H9 (cell line): ENCODE measurements around the gene PGBD1. TPM values are rescaled to one million over a fixed set of nuclear protein-coding genes. Genes with fewer than 3 reads are reported as not detected.
A peak's percentile ranks its signal among the peaks of the same experiment; 100 is the strongest.

Source experiments
- DNase-seq: peaks from one replicate; pipeline ENCODE4 v3.0.0-alpha.2; 2017
- H2AFZ ChIP-seq: one replicate; pipeline ENCODE4 v1.6.1; 2013; ENCODE audit warnings: mild to moderate bottlenecking, low read length, control low read depth, moderate library complexity
- H2AK5ac ChIP-seq: 2 replicates; pipeline ENCODE4 v1.6.1; 2013; ENCODE audit warnings: low read length, control low read depth, mixed read lengths; ENCODE audit not compliant: insufficient read length
- H2BK120ac ChIP-seq: one replicate; pipeline ENCODE4 v1.6.1; 2013; ENCODE audit warnings: low read depth, mild to moderate bottlenecking, low read length, control low read depth, inconsistent platforms; ENCODE audit not compliant: poor library complexity, severe bottlenecking
- H2BK12ac ChIP-seq: 2 replicates; pipeline ENCODE4 v1.6.1; 2013; ENCODE audit warnings: low read length, control low read depth, mixed read lengths, low read depth; ENCODE audit not compliant: insufficient read length
- H2BK15ac ChIP-seq: 2 replicates; pipeline ENCODE4 v1.6.1; 2013; ENCODE audit warnings: low read depth, low read length, control low read depth
- H2BK20ac ChIP-seq: one replicate; pipeline ENCODE4 v1.6.1; 2013; ENCODE audit warnings: low read depth, mild to moderate bottlenecking, low read length, control low read depth, inconsistent platforms; ENCODE audit not compliant: poor library complexity, severe bottlenecking
- H2BK5ac ChIP-seq: 2 replicates; pipeline ENCODE4 v1.6.1; 2013; ENCODE audit warnings: low read length, control low read depth, mixed read lengths; ENCODE audit not compliant: insufficient read length
- H3K14ac ChIP-seq: 2 replicates; pipeline ENCODE4 v1.6.1; 2013; ENCODE audit warnings: low read length, control low read depth; ENCODE audit not compliant: insufficient read depth
- H3K18ac ChIP-seq: 2 replicates; pipeline ENCODE4 v1.6.1; 2013; ENCODE audit warnings: low read depth, mild to moderate bottlenecking, mixed read lengths, low read length, control low read depth; ENCODE audit not compliant: insufficient read length
- H3K23ac ChIP-seq: 2 replicates; pipeline ENCODE4 v1.6.1; 2013; ENCODE audit warnings: low read length, control low read depth, mixed read lengths, low read depth; ENCODE audit not compliant: insufficient read length
- H3K23me2 ChIP-seq: 2 replicates; pipeline ENCODE4 v1.6.1; 2013; ENCODE audit warnings: low read depth, mild to moderate bottlenecking, mixed read lengths, low read length, control low read depth; ENCODE audit not compliant: insufficient read length, poor library complexity, severe bottlenecking
- H3K27ac ChIP-seq: 2 replicates; pipeline ENCODE4 v1.5.1; 2013; ENCODE audit warnings: low read length, control low read depth, mixed read lengths, low read depth; ENCODE audit not compliant: insufficient read length
- H3K27me3 ChIP-seq: 2 replicates; pipeline ENCODE4 v1.6.1; 2013; ENCODE audit warnings: low read length, control low read depth, inconsistent platforms; ENCODE audit not compliant: insufficient read depth
- H3K4ac ChIP-seq: 2 replicates; pipeline ENCODE4 v1.6.1; 2013; ENCODE audit warnings: low read depth, mild to moderate bottlenecking, control low read depth, inconsistent platforms, low read length, moderate library complexity
- H3K4me1 ChIP-seq: 2 replicates; pipeline ENCODE4 v1.6.1; 2013; ENCODE audit warnings: low read length, control low read depth, inconsistent platforms; ENCODE audit not compliant: insufficient read depth
- H3K4me2 ChIP-seq: 2 replicates; pipeline ENCODE4 v1.6.1; 2013; ENCODE audit warnings: low read length, control low read depth, mixed read lengths; ENCODE audit not compliant: insufficient read length, insufficient read depth
- H3K56ac ChIP-seq: 2 replicates; pipeline ENCODE4 v1.6.1; 2013; ENCODE audit warnings: low read depth, mild to moderate bottlenecking, mixed read lengths, low read length, control low read depth; ENCODE audit not compliant: insufficient read length
- H3K79me1 ChIP-seq: 2 replicates; pipeline ENCODE4 v1.6.1; 2013; ENCODE audit warnings: low read depth, mild to moderate bottlenecking, moderate library complexity, low read length, control low read depth, inconsistent platforms; ENCODE audit not compliant: insufficient read depth, poor library complexity, severe bottlenecking
- H3K79me2 ChIP-seq: 2 replicates; pipeline ENCODE4 v1.6.1; 2013; ENCODE audit warnings: low read length, control low read depth, inconsistent platforms; ENCODE audit not compliant: insufficient read depth
- H3K9ac ChIP-seq: 2 replicates; pipeline ENCODE4 v1.6.1; 2013; ENCODE audit warnings: low read length, control low read depth, mixed read lengths; ENCODE audit not compliant: insufficient read length; ENCODE audit errors: extremely low read depth
- H3K9me3 ChIP-seq: one replicate; pipeline ENCODE4 v1.6.1; 2013; ENCODE audit warnings: low read depth, low read length, inconsistent platforms; ENCODE audit not compliant: control insufficient read depth
- H3T11ph ChIP-seq: one replicate; pipeline ENCODE4 v1.6.1; 2013; ENCODE audit warnings: mild to moderate bottlenecking, low read length, control low read depth, inconsistent platforms
- H4K20me1 ChIP-seq: one replicate; pipeline ENCODE4 v1.6.1; 2013; ENCODE audit not compliant: control insufficient read depth, insufficient read length, insufficient read depth
- H4K5ac ChIP-seq: 2 replicates; pipeline ENCODE4 v1.6.1; 2013; ENCODE audit warnings: low read depth, mild to moderate bottlenecking, mixed read lengths, low read length, control low read depth; ENCODE audit not compliant: insufficient read length
- H4K8ac ChIP-seq: replicated peaks from 2 replicates; pipeline ENCODE4 v1.6.1; 2013; ENCODE audit warnings: low read length, control low read depth, mixed read lengths, low read depth; ENCODE audit not compliant: insufficient read length
- H4K91ac ChIP-seq: 2 replicates; pipeline ENCODE4 v1.6.1; 2013; ENCODE audit warnings: low read depth, mild to moderate bottlenecking, moderate library complexity, mixed read lengths, low read length, control low read depth; ENCODE audit not compliant: insufficient read length
- H3K27ac Mint-ChIP-seq, 3 experiments: 2 replicates in 2 of 3; 3 replicates in 1 of 3; pipeline ENCODE4 v1.8.0; 2020 to 2021; ENCODE audit warnings: mixed read lengths in 3 of 3, mild to moderate bottlenecking in 1 of 3, moderate library complexity in 1 of 3
- H3K27me3 Mint-ChIP-seq: 2 replicates; pipeline ENCODE4 v1.8.0; 2021; ENCODE audit warnings: low read depth, mild to moderate bottlenecking, moderate library complexity, mixed read lengths
- H3K36me3 Mint-ChIP-seq, 3 experiments: 2 replicates in 2 of 3; 3 replicates in 1 of 3; pipeline ENCODE4 v1.8.0; 2020 to 2021; ENCODE audit warnings: low read depth in 3 of 3, mixed read lengths in 3 of 3; ENCODE audit not compliant: insufficient read depth in 1 of 3
- H3K4me1 Mint-ChIP-seq, 2 experiments: 2 replicates each; pipeline ENCODE4 v1.8.0; 2020; ENCODE audit warnings: mixed read lengths in 2 of 2
- H3K4me3 Mint-ChIP-seq, 2 experiments: 2 replicates in 1 of 2; 3 replicates in 1 of 2; pipeline ENCODE4 v1.8.0; 2020 to 2021; ENCODE audit warnings: mild to moderate bottlenecking in 2 of 2, mixed read lengths in 2 of 2, moderate library complexity in 1 of 2
- H3K9me3 Mint-ChIP-seq, 2 experiments: 2 replicates in 1 of 2; 3 replicates in 1 of 2; pipeline ENCODE4 v1.8.0; 2020; ENCODE audit warnings: mild to moderate bottlenecking in 2 of 2, mixed read lengths in 2 of 2, moderate library complexity in 1 of 2
- CTCF ChIP-seq: fragments of 200-600 bp; sonication (generic); conservative IDR thresholded peaks from 3 replicates; pipeline ENCODE4 v1.8.0; 2021; ENCODE audit warnings: antibody characterized with exemption, mild to moderate bottlenecking
- WGBS: extraction: QIAGEN DNeasy Blood & Tissue Kit; methylation state at CpG from one replicate; pipeline ENCODE4 v1.1.7; 2013; ENCODE audit warnings: missing lambda C conversion rate, low lambda C conversion rate, mixed read lengths; ENCODE audit not compliant: insufficient read length; ENCODE audit errors: extremely low coverage; 5-methylcytosine and 5-hydroxymethylcytosine counted together
- total RNA-seq: library from RNA; stranded (reverse); gene quantifications from 2 replicates; pipeline ENCODE4 v1.2.1, GENCODE V29; 2021

PGBD1 gene
- total RNA-seq, 1 experiment from 2014 or later, result 10.1 TPM

GRCh38 chr6:28267695-28268059 lies 13.7 kb upstream of the PGBD1 start:
- no peak overlapping the region for H2BK12ac ChIP-seq
- H3K4me2 ChIP-seq, result peak overlapping the region; percentile 66
- H3K9me3 ChIP-seq, result no peaks in the 10 kb centered on the region
- H3K4ac ChIP-seq, result no peak overlapping the region
- H2BK15ac ChIP-seq, result no peak overlapping the region
- no peak overlapping the region for H3K56ac ChIP-seq
- no peak for TF ChIP-seq CTCF
- H3K4me1 Mint-ChIP-seq, result peaks cover 0 to 3% of the 10 kb centered on the region in 2 experiments; a peak in 2 of 4 replicates
- no peak overlapping the region for H3K27ac ChIP-seq
- H3K4me1 ChIP-seq, result no peaks in the 10 kb centered on the region
- 100% methylated on average over 1 of the region's 1 CpG for WGBS
- no peak overlapping the region for H3K14ac ChIP-seq
- H3K4me3 Mint-ChIP-seq, result no peak overlapping the region
- no peak overlapping the region for H3K23ac ChIP-seq
- H2BK5ac ChIP-seq, result no peak overlapping the region
- no peak overlapping the region for H3T11ph ChIP-seq
- H4K91ac ChIP-seq, result no peak overlapping the region
- no peaks in the 10 kb centered on the region for H3K27me3 ChIP-seq
- no peak overlapping the region for H2BK120ac ChIP-seq
- H4K8ac ChIP-seq, result no peak overlapping the region
- H4K5ac ChIP-seq, result no peak overlapping the region
- no peaks in the 10 kb centered on the region for H3K9me3 Mint-ChIP-seq
- peak overlapping the region; percentile 54 for H3K9ac ChIP-seq
- no peak for DNase-seq
- H3K36me3 Mint-ChIP-seq, result peaks cover 0 to 8% (median 8%) of the 10 kb centered on the region in 3 experiments; a peak in 4 of 7 replicates
- no peaks in the 10 kb centered on the region for H3K79me1 ChIP-seq
- H3K18ac ChIP-seq, result no peak overlapping the region
- no peaks in the 10 kb centered on the region; the same call in 1 of the 2 replicates for H3K79me2 ChIP-seq
- no peak overlapping the region for H2AK5ac ChIP-seq
- H2BK20ac ChIP-seq, result no peak overlapping the region
- H3K27ac Mint-ChIP-seq, result no peak overlapping the region
- H3K23me2 ChIP-seq, result peaks cover 4% of the 10 kb centered on the region
- no peak overlapping the region for H2AFZ ChIP-seq
- H4K20me1 ChIP-seq, result no peaks in the 10 kb centered on the region
- H3K27me3 Mint-ChIP-seq, result peaks cover 4% of the 10 kb centered on the region
